Cardiac fibroblast (primary cell): ENCODE results near the gene LYL1.

Experiments used
- DNase-seq, 2 donors: peaks; one replicate each; pipeline versions ENCODE4 v3.0.0 to v3.0.0-alpha.2; 2010; ENCODE audit warnings: low read depth in 2 of 2
- H3K4me3 ChIP-seq, 2 donors: replicated peaks in 1 of 2; 1 replicate in 1 of 2; 2 replicates in 1 of 2; pipeline ENCODE4 v1.5.1; 2011; ENCODE audit warnings: low read depth in 2 of 2, low read length in 2 of 2, mild to moderate bottlenecking in 2 of 2, moderate library complexity in 1 of 2
- CTCF ChIP-seq: IDR thresholded peaks from one replicate; pipeline ENCODE4 v1.5.1; 2011; ENCODE audit warnings: low read depth, mild to moderate bottlenecking, low read length, inconsistent platforms

LYL1 gene

GRCh38 chr19:13134626-13135025 is 32.0 kb upstream of the LYL1 start:
- TF ChIP-seq CTCF = no peak
- H3K4me3 ChIP-seq = no peak overlapping the region
- DNase-seq = no peak

- no peak for DNase-seq
- no peak overlapping the region for H3K4me3 ChIP-seq
- no peak for TF ChIP-seq CTCF
Observed at GRCh38 chr19:13133241-13133870, 30.7 kb upstream of the LYL1 start.

GRCh38 chr19:13132471-13133180 is 30.0 kb upstream of the LYL1 start:
- peak; percentile 36 to 70 for DNase-seq
- no peak for TF ChIP-seq CTCF

GRCh38 chr19:13130886-13131490 is 28.3 kb upstream of the LYL1 start:
- no peak for TF ChIP-seq CTCF
- H3K4me3 ChIP-seq = no peak overlapping the region
- no peak for DNase-seq

More at GRCh38 chr19:13132471-13133180, 30.0 kb upstream of the LYL1 start:
- H3K4me3 ChIP-seq = no peak overlapping the region

GRCh38 chr19:13129384-13129783 is 26.7 kb upstream of the LYL1 start:
- no peak for TF ChIP-seq CTCF
- DNase-seq = no peak
- H3K4me3 ChIP-seq = no peak overlapping the region

- no peak for DNase-seq
- no peak overlapping the region for H3K4me3 ChIP-seq
- no peak for TF ChIP-seq CTCF
Observed at GRCh38 chr19:13128583-13128982, 25.9 kb upstream of the LYL1 start.
